Mammary epithelial cell (primary cell): Measurements from ENCODE around the gene FZR1.

Experiments
- EZH2 ChIP-seq: IDR thresholded peaks from 2 replicates; pipeline ENCODE4 v1.6.1; 2012; ENCODE audit warnings: low read length, inconsistent platforms, borderline replicate concordance
- TF ChIP-seq, protein P1 (sequence below), 2 donors: IDR thresholded peaks in 1 of 2; conservative IDR thresholded peaks in 1 of 2; 2 replicates each; pipeline ENCODE4 v1.5.1; 2011 to 2012; ENCODE audit warnings: inconsistent platforms in 2 of 2, low read length in 2 of 2, mild to moderate bottlenecking in 2 of 2, control low read depth in 1 of 2, low read depth in 1 of 2; ENCODE audit not compliant: insufficient read depth in 1 of 2; ENCODE audit errors: extremely low read depth in 1 of 2

DNA sequence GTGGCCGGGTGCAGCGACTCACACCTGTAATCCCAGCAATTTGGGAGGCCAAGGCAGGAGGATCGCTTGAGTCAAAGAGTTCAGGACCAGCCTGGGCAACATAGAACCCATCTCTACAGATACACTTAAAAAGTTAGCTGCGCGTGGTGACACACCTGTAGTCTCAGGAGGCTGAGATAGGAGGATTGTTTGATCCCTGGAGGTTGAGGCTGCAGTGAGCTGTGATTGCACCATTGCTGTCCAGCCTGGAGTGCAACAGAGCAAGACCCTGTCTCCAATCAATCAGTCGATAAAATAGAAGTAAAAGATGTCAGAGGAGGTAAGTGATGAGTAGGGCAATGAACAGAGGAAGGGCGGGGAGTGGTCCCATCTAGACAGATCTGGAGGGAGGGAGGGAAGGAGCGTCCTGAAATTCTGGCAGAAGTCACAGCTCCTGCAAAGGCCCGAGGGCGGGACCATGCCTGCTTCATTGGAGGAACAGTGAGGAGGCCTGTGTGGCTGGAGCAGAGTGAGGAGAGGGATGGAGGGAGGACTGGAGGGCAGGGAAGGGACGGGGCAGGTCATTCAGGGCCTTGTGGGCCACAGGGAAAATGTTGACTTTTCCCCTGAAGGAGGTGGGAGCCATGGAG lies 35.5 kb upstream of the FZR1 start:
- TF ChIP-seq, protein P1, sequence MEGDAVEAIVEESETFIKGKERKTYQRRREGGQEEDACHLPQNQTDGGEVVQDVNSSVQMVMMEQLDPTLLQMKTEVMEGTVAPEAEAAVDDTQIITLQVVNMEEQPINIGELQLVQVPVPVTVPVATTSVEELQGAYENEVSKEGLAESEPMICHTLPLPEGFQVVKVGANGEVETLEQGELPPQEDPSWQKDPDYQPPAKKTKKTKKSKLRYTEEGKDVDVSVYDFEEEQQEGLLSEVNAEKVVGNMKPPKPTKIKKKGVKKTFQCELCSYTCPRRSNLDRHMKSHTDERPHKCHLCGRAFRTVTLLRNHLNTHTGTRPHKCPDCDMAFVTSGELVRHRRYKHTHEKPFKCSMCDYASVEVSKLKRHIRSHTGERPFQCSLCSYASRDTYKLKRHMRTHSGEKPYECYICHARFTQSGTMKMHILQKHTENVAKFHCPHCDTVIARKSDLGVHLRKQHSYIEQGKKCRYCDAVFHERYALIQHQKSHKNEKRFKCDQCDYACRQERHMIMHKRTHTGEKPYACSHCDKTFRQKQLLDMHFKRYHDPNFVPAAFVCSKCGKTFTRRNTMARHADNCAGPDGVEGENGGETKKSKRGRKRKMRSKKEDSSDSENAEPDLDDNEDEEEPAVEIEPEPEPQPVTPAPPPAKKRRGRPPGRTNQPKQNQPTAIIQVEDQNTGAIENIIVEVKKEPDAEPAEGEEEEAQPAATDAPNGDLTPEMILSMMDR (conservative IDR thresholded peaks at IDR 0.05 in 1 of 2, IDR thresholded peaks at IDR 0.05 in 1 of 2; ENCODE audit: extremely low read depth in 1 of 2, insufficient read depth in 1 of 2, low read depth in 1 of 2, low read length in 2 of 2): no peak
- TF ChIP-seq EZH2: no peak
